Stimulated activated CD4-positive, alpha-beta T cell treated with anti-CD3 and anti-CD28 coated beads, Interleukin-2, amount 100 ng/mL, for 4 hours (primary cell): ENCODE data around the gene IMMP2L.
A peak's percentile ranks its signal among the peaks of the same experiment; 100 is the strongest.
"Not testable (repeated sequence)": the region's sequence is repeated elsewhere in the genome, so short reads cannot be mapped to it uniquely, and the experiment has no call there.

Source experiments
- DNase-seq: peaks from one replicate; pipeline ENCODE4 v3.0.0-alpha.2; 2020; ENCODE audit warnings: low read depth

IMMP2L gene

DNA sequence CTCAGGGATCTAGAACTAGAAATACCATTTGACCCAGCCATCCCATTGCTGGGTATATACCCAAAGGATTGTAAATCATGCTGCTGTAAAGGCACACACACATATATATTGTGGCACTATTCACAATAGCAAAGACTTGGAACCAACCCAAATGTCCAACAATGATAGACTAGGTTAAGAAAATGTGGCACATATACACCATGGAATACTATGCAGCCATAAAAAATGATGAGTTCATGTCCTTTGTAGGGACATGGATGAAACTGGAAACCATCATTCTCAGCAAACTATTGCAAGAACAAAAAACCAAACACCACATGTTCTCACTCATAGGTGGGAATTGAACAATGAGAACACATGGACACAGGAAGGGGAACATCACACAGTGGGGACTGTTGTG is 56.9 kb downstream of the IMMP2L start:
- not testable (repeated sequence) for DNase-seq

GRCh38 chr7:111501799-111502198 is 60.5 kb downstream of the IMMP2L start:
- not testable (repeated sequence) for DNase-seq

DNA sequence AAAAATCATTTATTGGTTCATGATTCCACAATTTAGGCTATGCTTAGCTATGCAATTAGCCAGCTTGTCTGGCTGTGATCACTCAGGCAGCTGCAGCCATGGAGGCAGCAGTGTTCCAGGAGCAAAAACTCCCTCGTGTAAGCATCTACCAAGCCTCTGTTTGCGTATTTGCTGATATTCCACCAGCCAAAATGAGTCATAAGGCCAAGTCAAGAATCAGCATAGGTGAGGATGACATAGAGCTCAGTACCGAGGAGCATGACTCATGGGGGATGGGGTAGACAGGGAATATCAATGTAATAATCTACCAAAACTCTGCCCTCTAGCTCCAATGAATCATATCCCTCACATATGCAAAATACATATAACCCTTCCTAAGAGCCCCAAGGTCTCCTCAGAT is 63.3 kb downstream of the IMMP2L start:
- DNase-seq, result peak; percentile 3

DNA sequence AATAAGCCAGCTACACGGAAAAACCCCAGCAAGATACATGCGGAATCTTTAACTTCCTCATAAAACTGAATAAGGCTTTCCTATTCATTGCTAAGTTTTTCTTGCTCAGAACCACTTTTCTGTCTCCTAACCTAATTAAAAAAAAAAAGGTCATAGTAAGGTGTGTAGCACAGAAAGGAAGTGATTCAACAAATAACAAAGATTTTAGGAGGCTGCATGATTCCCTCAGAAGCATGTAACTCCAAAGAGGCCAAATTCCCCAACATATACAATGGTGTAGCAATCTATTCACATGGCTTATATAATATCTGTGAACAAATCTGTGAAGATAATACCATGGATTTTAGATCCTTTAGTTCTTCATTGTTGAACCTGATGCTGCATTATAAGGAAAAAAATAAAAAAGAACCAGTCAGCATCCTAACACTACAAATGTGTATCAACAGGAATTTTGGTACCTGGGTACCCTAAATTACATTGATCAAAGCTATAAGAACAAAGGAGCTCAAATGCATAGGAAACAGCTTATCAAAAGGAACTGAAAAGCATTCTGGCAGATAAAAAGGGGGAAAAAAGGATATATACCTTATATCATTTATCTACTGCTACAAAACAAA is 63.8 kb downstream of the IMMP2L start:
- DNase-seq, result no peak

DNA sequence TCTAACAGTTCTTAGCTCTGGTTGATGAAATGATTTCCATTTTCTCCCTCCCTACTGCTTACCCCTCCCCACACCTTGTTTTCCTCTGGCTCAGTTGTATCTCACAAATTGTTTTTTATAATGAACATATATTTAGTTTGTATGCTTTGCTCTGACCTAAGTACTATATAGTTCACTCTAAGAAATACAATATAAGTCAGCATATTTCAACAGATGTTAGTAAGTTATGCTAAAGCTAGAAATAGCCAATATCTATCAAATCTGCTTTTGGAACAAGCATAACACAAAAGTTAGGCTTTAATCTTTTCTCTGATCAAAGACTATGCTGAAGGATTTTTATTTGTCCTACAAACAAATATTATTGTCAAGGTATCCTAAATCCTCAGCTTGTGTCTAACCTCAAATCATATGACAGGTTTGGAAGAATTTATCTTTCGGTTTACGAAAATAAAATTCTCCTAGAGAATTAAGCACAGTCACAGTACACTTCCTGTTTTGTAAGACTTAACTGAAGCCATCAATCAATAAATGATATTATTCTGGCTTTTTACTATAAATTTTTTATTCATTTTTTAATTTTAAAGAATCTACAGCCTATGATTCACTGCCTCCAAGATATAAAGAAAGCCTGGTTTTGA is 67.0 kb downstream of the IMMP2L start:
- no peak for DNase-seq

DNA sequence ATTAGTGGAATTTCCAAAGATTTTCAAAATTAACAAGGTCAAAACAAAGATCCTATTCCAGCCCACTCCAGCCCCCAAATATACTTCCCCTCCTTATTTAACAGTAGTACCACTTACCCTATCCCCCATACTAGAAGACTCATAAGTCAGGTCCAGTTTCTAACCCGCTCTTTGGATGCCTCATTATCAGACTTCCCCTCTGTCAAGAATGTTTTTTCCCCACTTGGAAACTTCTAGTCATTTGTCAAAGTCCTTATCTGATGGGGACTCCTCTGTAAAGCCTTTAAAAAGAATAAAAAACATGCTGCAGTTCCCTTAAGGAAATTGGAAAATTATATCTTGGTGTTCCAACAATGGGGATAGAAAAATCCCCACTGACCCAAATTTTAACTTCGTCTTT is 70.1 kb downstream of the IMMP2L start:
- no peak for DNase-seq

- DNase-seq, result no peak
These were observed 75.7 kb downstream of the IMMP2L start for GRCh38 chr7:111486472-111487142.

DNA sequence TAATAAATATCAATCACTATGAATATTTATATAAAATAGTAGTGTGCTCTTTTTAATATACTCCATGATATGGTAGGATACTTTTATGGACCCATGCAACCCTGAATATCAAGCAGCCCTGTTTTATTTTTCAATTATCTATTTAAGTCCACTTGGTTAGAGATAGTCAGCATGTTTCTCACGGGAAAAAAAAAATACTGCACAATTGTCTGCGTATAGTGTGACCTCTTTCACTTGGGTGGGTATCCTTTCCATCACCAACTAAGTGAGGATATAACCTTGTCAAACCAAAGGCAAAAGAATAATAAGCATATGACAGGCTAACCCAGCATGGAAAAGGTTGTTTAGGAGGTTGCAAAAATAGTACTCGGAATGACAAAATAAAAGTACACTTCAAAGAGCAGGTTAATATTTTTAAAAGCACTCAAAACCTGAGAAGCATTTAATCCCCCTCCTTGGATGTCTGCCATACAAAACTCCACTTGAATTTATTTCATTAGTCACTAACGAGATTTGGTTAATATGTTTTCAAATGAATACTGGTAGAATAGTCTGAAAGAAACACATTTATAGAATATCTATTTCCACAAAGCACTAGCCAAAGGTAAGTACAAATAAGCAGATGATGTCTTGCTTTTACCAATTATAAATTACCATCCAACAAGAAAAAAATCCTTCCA is 76.5 kb downstream of the IMMP2L start:
- no peak for DNase-seq

- DNase-seq, result no peak
These were observed 79.2 kb downstream of the IMMP2L start for GRCh38 chr7:111483078-111483477.

DNA sequence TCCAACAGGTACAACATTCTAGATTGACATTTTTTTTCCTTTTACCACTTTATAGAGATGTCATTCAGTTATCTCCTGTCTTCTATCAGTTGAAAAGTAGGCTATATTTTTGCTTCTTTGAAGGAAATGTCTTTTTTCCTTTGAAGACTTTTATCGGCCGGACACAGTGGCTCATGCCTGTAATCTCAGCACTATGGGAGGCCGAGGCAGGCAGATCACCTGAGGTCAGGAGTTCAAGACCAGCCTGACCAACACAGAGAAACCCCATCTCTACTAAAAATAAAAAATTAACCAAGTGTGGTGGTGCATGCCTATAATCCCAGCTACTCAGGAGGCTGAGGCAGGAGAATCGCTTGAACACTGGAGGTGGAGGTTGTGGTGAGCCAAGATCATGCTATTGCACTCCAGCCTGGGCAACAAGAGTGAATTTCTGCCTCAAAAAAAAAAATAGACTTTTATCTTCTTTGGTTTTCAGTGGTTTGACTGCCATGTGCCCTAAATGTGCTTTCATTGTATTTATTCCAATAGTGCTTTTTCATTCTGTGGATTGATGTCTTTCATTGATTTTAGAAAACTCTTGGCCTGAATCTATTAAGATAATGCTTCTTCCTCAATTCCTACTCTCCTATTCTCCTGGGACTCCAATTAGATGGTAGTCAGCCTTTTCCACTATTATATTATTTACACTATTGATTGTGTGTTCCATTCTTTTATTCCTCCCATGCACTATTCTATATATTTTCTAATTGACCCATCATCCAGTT is 84.6 kb downstream of the IMMP2L start:
- DNase-seq, result no peak

DNA sequence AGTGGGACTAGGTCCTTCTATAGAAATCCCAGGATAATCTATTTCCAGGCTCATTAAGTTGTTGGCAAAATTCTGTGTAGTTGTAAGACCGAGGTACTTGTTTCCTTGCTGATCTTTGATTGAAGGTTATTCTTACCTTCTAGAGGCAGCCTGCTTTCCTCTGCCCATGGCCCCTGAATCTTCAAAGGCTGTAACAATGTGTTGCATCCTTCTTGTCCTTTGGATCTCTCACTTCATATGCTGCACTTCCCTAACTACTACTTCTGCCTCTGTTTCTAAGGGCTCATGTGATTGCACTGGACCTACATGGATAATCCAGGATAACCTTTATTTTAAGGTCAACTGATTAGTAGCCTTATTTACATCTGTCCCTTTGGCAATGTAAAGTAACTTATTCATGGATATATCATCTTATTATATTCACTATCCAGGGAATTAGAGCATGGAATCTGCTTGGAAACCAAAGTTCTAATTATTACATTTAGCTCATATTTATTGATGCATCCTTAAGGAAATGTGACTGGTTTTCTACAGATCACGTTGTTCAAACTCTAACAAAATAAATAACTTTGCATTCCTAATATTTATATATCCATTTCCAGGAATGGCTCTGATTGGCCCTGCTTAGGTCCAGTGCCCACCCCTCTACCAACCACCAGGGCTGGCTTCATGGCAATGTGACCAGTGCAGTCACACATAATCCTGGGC is 85.6 kb downstream of the IMMP2L start:
- no peak for DNase-seq

- DNase-seq, result no peak
These were observed 86.3 kb downstream of the IMMP2L start for GRCh38 chr7:111475959-111476358.

GRCh38 chr7:111475419-111475748 is 86.9 kb downstream of the IMMP2L start:
- no peak for DNase-seq

DNA sequence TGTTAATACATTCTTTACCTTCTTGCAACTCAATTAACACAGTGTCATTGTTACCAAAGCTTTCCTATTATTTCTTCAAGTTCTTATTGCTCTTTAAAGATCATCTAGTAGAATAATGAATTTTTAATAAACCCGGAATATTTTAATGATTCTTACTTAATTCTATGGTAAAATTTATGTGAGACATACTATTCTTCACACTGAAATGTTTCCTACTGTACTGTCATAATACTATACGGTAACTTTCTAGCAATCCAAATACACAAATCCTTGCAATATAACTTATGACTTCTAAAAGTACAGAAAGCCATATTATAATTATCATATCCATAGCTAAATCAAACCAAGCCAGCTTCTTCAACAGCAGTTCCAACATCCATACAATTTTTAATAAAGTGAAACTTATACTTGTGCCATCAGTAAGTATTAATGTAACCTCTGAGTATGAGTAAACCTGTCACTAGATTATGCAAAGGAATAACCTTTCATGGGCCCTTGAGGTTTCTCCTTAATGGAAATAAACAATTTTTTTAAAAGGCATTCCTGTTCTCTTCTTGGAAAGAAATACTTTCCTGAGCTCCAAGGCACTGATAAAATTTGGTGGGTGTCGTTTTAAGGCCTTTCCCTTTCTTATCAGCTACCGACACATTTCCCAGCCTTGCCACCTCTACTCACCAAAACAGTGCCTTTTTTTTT is 87.4 kb downstream of the IMMP2L start:
- DNase-seq, result no peak

DNA sequence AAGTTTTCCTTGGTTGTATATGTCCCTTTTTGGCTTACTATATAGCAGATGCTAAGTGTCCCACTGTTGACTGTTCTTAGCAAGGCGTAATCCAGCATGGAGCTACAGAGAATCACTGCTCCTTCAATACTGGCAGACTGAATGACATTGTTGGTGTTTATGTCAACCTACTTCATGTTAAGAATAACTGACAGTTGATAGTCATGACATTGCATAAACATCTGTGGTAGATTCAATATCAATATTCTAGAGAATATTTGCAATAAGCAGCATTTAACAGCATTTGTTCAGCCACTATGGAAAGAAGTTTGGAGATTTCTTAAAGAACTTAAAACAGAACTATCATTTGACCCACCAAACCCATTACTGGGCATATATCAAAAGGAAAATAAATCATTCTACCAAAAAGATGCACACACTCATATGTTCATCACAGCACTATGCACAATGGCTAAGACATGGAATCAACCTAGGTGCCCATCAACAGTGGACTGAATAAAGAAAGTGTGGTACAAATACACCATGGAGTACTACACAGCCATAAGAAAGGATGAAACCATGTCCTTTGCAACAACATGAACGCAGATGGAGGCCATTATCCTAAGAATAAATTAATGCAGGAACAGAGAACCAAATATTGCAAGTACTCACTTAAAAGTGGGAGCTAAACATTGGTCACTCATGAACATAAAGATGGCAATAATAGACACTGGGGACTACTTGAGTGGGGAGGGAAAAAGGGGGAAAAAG is 88.7 kb downstream of the IMMP2L start:
- no peak for DNase-seq

- no peak for DNase-seq
These were observed 91.3 kb downstream of the IMMP2L start for GRCh38 chr7:111470998-111471397.

DNA sequence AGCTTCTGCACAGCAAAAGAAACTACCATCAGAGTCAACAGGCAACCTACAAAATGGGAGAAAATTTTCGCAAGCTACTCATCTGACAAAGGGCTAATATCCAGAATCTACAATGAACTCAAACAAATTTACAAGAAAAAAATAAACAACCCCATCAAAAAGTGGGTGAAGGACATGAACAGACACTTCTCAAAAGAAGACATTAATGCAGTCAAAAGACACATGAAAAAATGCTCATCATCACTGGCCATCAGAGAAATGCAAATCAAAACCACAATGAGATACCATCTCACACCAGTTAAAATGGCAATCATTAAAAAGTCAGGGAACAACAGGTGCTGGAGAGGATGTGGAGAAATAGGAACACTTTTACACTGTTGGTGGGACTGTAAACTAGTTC is 92.4 kb downstream of the IMMP2L start:
- DNase-seq, result not testable (repeated sequence)

DNA sequence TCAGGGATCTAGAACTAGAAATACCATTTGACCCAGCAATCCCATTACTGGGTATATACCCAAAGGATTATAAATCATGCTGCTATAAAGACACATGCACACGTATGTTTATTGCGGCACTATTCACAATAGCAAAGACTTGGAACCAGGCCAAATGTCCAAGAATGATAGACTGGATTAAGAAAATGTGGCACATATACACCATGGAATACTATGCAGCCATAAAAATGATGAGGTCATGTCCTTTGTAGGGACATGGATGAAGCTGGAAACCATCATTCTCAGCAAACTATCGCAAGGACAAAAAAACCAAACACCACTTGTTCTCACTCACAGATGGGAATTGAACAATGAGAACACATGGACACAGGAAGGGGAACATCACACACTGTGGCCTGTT is 96.5 kb downstream of the IMMP2L start:
- not testable (repeated sequence) for DNase-seq

- DNase-seq, result no peak
These were observed 101.6 kb downstream of the IMMP2L start for GRCh38 chr7:111460695-111461094.

DNA sequence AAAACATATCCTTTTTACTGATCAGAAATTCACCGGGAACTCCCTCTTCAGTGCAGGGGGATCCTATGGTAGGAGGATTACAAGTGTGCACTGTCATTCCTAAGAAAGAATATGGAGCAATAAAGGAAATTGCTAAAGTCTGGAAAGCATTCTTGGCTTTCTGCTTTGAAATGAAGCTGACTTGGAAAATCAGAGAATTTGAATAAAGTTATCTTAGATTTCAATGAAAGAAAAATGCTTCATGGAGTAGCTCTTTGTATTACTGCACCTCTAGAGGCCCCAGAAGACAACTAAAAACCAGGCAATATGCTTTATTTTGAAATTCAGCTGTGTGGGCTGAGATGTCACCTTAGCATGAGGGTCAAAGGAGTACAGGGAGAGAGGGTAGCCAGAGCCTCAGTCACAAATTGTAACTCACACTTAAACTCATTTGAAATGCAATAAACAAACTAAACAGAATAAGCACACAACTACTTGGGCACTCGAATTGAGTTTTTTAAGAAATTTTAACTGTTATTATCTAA is 102.5 kb downstream of the IMMP2L start:
- no peak for DNase-seq
